CD4-positive, alpha-beta T cell (primary cell): Measurements from ENCODE around the gene PHF12. TPM values are rescaled to one million over a fixed set of nuclear protein-coding genes. Genes with fewer than 3 reads are reported as not detected.

Source experiments
- ATAC-seq: fragments of 200-7000 bp; cut with Tn5 transposase; one replicate; pipeline ENCODE4 v1.10.0; 2022; ENCODE audit warnings: mild to moderate bottlenecking; ENCODE audit not compliant: poor library complexity
- CTCF ChIA-PET: fragments of 350-600 bp; sonication (Branson Sonifier 250); formaldehyde crosslinking; loops from one replicate; lab custom pipeline; 2021; ENCODE audit warnings: antibody characterized with exemption, inconsistent platforms; lab: Charles Lee
- POLR2A ChIA-PET: fragments of 350-600 bp; sonication (Branson Sonifier 250); formaldehyde crosslinking; loops from one replicate; lab custom pipeline; 2021; ENCODE audit warnings: antibody characterized with exemption, inconsistent platforms; lab: Charles Lee
- DNase-seq, 14 experiments: peaks; one replicate each; pipeline ENCODE4 v3.0.0-alpha.2; 2013 to 2020; ENCODE audit warnings: mixed read lengths in 2 of 14
- H3K27ac ChIP-seq, 2 donors: one replicate each; pipeline versions ENCODE4 v1.5.1 to v1.7.0; 2013; ENCODE audit warnings: low read length in 2 of 2, low read depth in 1 of 2, mild to moderate bottlenecking in 1 of 2
- H3K27me3 ChIP-seq, 2 experiments: 1 replicate in 1 of 2; 2 replicates in 1 of 2; pipeline versions ENCODE4 v1.6.1 to v1.7.0; 2013; ENCODE audit warnings: low read length in 2 of 2, control low read depth in 1 of 2, mild to moderate bottlenecking in 1 of 2, moderate library complexity in 1 of 2; ENCODE audit not compliant: insufficient read depth in 2 of 2, control insufficient read depth in 1 of 2
- H3K36me3 ChIP-seq: one replicate; pipeline ENCODE4 v1.6.1; 2013; ENCODE audit warnings: low read length, control low read depth; ENCODE audit not compliant: insufficient read depth
- H3K4me1 ChIP-seq: one replicate; pipeline ENCODE4 v1.6.1; 2013; ENCODE audit warnings: low read length, control low read depth; ENCODE audit not compliant: insufficient read depth
- H3K4me3 ChIP-seq: one replicate; pipeline ENCODE4 v1.5.1; 2013; ENCODE audit warnings: mild to moderate bottlenecking, low read length, moderate library complexity
- H3K9me3 ChIP-seq, 2 experiments: 1 replicate in 1 of 2; 2 replicates in 1 of 2; pipeline versions ENCODE4 v1.6.1 to v1.7.0; 2013; ENCODE audit warnings: low read length in 2 of 2, mild to moderate bottlenecking in 2 of 2, control low read depth in 1 of 2, moderate library complexity in 1 of 2; ENCODE audit not compliant: control insufficient read depth in 1 of 2, insufficient read depth in 1 of 2
- H3K27ac Mint-ChIP-seq: one replicate; pipeline ENCODE4 v1.8.0; 2020; ENCODE audit warnings: mixed read lengths
- H3K27me3 Mint-ChIP-seq: one replicate; pipeline ENCODE4 v1.8.0; 2021; ENCODE audit warnings: mixed read lengths
- H3K36me3 Mint-ChIP-seq: one replicate; pipeline ENCODE4 v1.8.0; 2021; ENCODE audit warnings: low read depth, mixed read lengths
- H3K4me1 Mint-ChIP-seq: one replicate; pipeline ENCODE4 v1.8.0; 2021; ENCODE audit warnings: low read depth, mixed read lengths
- H3K4me3 Mint-ChIP-seq: one replicate; pipeline ENCODE4 v1.8.0; 2020; ENCODE audit warnings: mild to moderate bottlenecking, mixed read lengths
- H3K9me3 Mint-ChIP-seq: one replicate; pipeline ENCODE4 v1.8.0; 2020; ENCODE audit warnings: mixed read lengths
- CTCF ChIP-seq: fragments of 200-600 bp; IDR thresholded peaks from one replicate; pipeline ENCODE4 v1.8.0; 2022; ENCODE audit warnings: antibody characterized with exemption, mild to moderate bottlenecking
- intact Hi-C, 2 experiments: fragments of 100-400 bp; cut with DNase I in 1 of 2; cut with micrococcal nuclease in 1 of 2; formaldehyde crosslinking; loops; one replicate each; pipeline versions ENCODE4 v1.15.1 to v1.9.0; 2023 to 2025; cut with DNase I, micrococcal nuclease
- total RNA-seq, 174 experiments: library from RNA in 2 of 174; stranded (reverse) in 2 of 174; gene quantifications; one replicate each; pipeline ENCODE4 v1.2.3 and lab custom pipeline; 2021 to 2026

PHF12 gene
- total RNA-seq, 2 experiments from 2014 or later: 232 to 247 TPM

GRCh38 chr17:28960256-28961061, 9.1 kb upstream of the PHF12 start:
- Histone ChIP-seq H3K9me3 (no peaks in the 10 kb centered on the region), H3K27me3 (peaks cover 0 to 7% of the 10 kb centered on the region in 2 experiments), H3K4me3 (no peak overlapping the region), H3K4me1 (no peaks in the 10 kb centered on the region), H3K27ac (no peak overlapping the region), H3K36me3 (no peaks in the 10 kb centered on the region)
- no peak overlapping the region for H3K4me3 Mint-ChIP-seq
- no peak for DNase-seq
- no peak overlapping the region for H3K27ac Mint-ChIP-seq
- H3K9me3 Mint-ChIP-seq: no peaks in the 10 kb centered on the region
- CTCF ChIA-PET: no interaction called here
- no peaks in the 10 kb centered on the region for H3K4me1 Mint-ChIP-seq
- peaks cover 9% of the 10 kb centered on the region for H3K27me3 Mint-ChIP-seq
- intact Hi-C loops: loop anchor here in 1 of 2 experiments (10.0 kb wide), 1 partner anchor 224 kb away; the partner anchor contains the start of gene MYO18A
- no peak for ATAC-seq
- TF ChIP-seq CTCF: no peak
- H3K36me3 Mint-ChIP-seq: no peaks in the 10 kb centered on the region
- POLR2A ChIA-PET: no interaction called here

- no peaks in the 10 kb centered on the region for H3K36me3 ChIP-seq
- ChIA-PET CTCF (no interaction called here), POLR2A (no interaction called here)
- no peak for DNase-seq
- intact Hi-C loops: loop anchor here in 1 of 2 experiments (10.0 kb wide), 2 partner anchors 385 to 625 kb away; partner anchors contain the start of genes ALDOC, GIT1 and PIGS
- H3K27me3 Mint-ChIP-seq: peaks cover 9% of the 10 kb centered on the region
- no peaks in the 10 kb centered on the region for H3K4me1 ChIP-seq
- H3K27me3 ChIP-seq: peaks cover 0 to 7% of the 10 kb centered on the region in 2 experiments
- no peaks in the 10 kb centered on the region for H3K36me3 Mint-ChIP-seq
- no peak for ATAC-seq
- H3K9me3 ChIP-seq: no peaks in the 10 kb centered on the region
- no peaks in the 10 kb centered on the region for H3K9me3 Mint-ChIP-seq
- no peaks in the 10 kb centered on the region for H3K4me1 Mint-ChIP-seq
- H3K4me3 Mint-ChIP-seq: no peak overlapping the region
- H3K27ac ChIP-seq: no peak overlapping the region
- H3K4me3 ChIP-seq: no peak overlapping the region
- no peak for TF ChIP-seq CTCF
- H3K27ac Mint-ChIP-seq: no peak overlapping the region
These were observed 8.2 kb upstream of the PHF12 start for GRCh38 chr17:28959471-28959871.

GRCh38 chr17:28958820-28959455, 7.6 kb upstream of the PHF12 start:
- no peaks in the 10 kb centered on the region for H3K4me1 Mint-ChIP-seq
- intact Hi-C loops: loop anchor here in 1 of 2 experiments (10.0 kb wide), 2 partner anchors 384 to 626 kb away; partner anchors contain the start of genes ALDOC, GIT1 and PIGS
- H3K27ac Mint-ChIP-seq: no peak overlapping the region
- DNase-seq (no peak), ATAC-seq (no peak)
- no peaks in the 10 kb centered on the region for H3K36me3 ChIP-seq
- no peaks in the 10 kb centered on the region for H3K9me3 ChIP-seq
- no peak overlapping the region for H3K4me3 ChIP-seq
- no peaks in the 10 kb centered on the region for H3K36me3 Mint-ChIP-seq
- ChIA-PET CTCF (no interaction called here), POLR2A (no interaction called here)
- H3K27me3 ChIP-seq: peaks cover 0 to 6% of the 10 kb centered on the region in 2 experiments
- H3K9me3 Mint-ChIP-seq: no peaks in the 10 kb centered on the region
- no peak overlapping the region for H3K4me3 Mint-ChIP-seq
- H3K4me1 ChIP-seq: no peaks in the 10 kb centered on the region
- H3K27me3 Mint-ChIP-seq: peaks cover 9% of the 10 kb centered on the region
- TF ChIP-seq CTCF: no peak
- no peak overlapping the region for H3K27ac ChIP-seq
